Endodermal cell (in vitro differentiated cells): ENCODE data around the gene CST1. TPM values are rescaled to one million over a fixed set of nuclear protein-coding genes. Genes with fewer than 3 reads are reported as not detected.
"Not testable (repeated sequence)": the region's sequence is repeated elsewhere in the genome, so short reads cannot be mapped to it uniquely, and the experiment has no call there.

Source experiments
- DNase-seq: peaks from one replicate; pipeline ENCODE4 v3.0.0-alpha.2; 2017
- H3K27ac ChIP-seq: 2 replicates; pipeline ENCODE4 v1.5.1; 2013; ENCODE audit warnings: mild to moderate bottlenecking, low read depth, low read length, moderate library complexity
- H3K27me3 ChIP-seq: 2 replicates; pipeline ENCODE4 v1.6.1; 2013; ENCODE audit warnings: mild to moderate bottlenecking, low read length, moderate library complexity; ENCODE audit not compliant: insufficient read depth, control insufficient read depth, poor library complexity, severe bottlenecking
- H3K36me3 ChIP-seq: 2 replicates; pipeline ENCODE4 v1.7.0; 2013; ENCODE audit warnings: mild to moderate bottlenecking, low read length, moderate library complexity; ENCODE audit not compliant: control insufficient read depth, insufficient read depth
- H3K4me1 ChIP-seq: one replicate; pipeline ENCODE4 v1.7.0; 2013; ENCODE audit warnings: low read length; ENCODE audit not compliant: control insufficient read depth, insufficient read depth
- H3K4me3 ChIP-seq: 2 replicates; pipeline ENCODE4 v1.5.1; 2013; ENCODE audit warnings: mild to moderate bottlenecking, low read length, moderate library complexity
- H3K9ac ChIP-seq: 2 replicates; pipeline ENCODE4 v1.6.1; 2013; ENCODE audit warnings: mild to moderate bottlenecking, low read length, moderate library complexity; ENCODE audit not compliant: poor library complexity, severe bottlenecking; ENCODE audit errors: extremely low read depth
- H3K9me3 ChIP-seq: 2 replicates; pipeline ENCODE4 v1.6.1; 2013; ENCODE audit warnings: mild to moderate bottlenecking, low read length, moderate library complexity; ENCODE audit not compliant: control insufficient read depth
- H3K27ac Mint-ChIP-seq: 2 replicates; pipeline ENCODE4 v1.8.0; 2020; ENCODE audit warnings: mixed read lengths
- H3K27me3 Mint-ChIP-seq: 2 replicates; pipeline ENCODE4 v1.8.0; 2021; ENCODE audit warnings: mild to moderate bottlenecking, mixed read lengths; ENCODE audit not compliant: insufficient read depth
- H3K36me3 Mint-ChIP-seq: 2 replicates; pipeline ENCODE4 v1.8.0; 2020; ENCODE audit warnings: low read depth, mixed read lengths
- H3K4me1 Mint-ChIP-seq: 2 replicates; pipeline ENCODE4 v1.8.0; 2020; ENCODE audit warnings: mixed read lengths
- H3K4me3 Mint-ChIP-seq: 2 replicates; pipeline ENCODE4 v1.8.0; 2020; ENCODE audit warnings: mild to moderate bottlenecking, moderate library complexity, mixed read lengths
- H3K9me3 Mint-ChIP-seq: 2 replicates; pipeline ENCODE4 v1.8.0; 2020; ENCODE audit warnings: mild to moderate bottlenecking, mixed read lengths
- CTCF ChIP-seq: fragments of 200-600 bp; sonication (generic); conservative IDR thresholded peaks from 2 replicates; pipeline ENCODE4 v1.5.0; 2021; ENCODE audit warnings: antibody characterized with exemption, mild to moderate bottlenecking
- WGBS, 2 experiments: methylation state at CpG; one replicate each; pipeline versions ENCODE4 v1.1.5 to v1.1.7; 2013; ENCODE audit warnings: missing lambda C conversion rate in 2 of 2, mixed read lengths in 1 of 2; ENCODE audit not compliant: insufficient coverage in 1 of 2, insufficient read length in 1 of 2; 5-methylcytosine and 5-hydroxymethylcytosine counted together
- total RNA-seq, 2 donors: library from RNA; stranded (reverse); fragmentation: NEBNext Ultra II Directional in 1 of 2; extraction: Animal tissue kit (Norgen Biotek cat#: 25700) in 1 of 2; gene quantifications; 2 replicates in 1 of 2; 3 replicates in 1 of 2; pipeline ENCODE4 v1.2.1, GENCODE V29; 2021

Gene CST1
- total RNA-seq, 2 donors from 2014 or later, result 123 to 1,051 TPM

- H3K27ac ChIP-seq, result no peak overlapping the region
- H3K36me3 ChIP-seq, result no peaks in the 10 kb centered on the region
- Mint-ChIP-seq H3K36me3 (no peaks in the 10 kb centered on the region), H3K27ac (no peak overlapping the region), H3K4me3 (no peak overlapping the region), H3K4me1 (peaks cover 22% of the 10 kb centered on the region), H3K9me3 (no peaks in the 10 kb centered on the region), H3K27me3 (peaks cover 27% of the 10 kb centered on the region)
- 92 to 95% methylated on average over 3 of the region's 3 CpGs for WGBS, 2 experiments
- H3K4me3 ChIP-seq, result no peak overlapping the region
- no peaks in the 10 kb centered on the region for H3K4me1 ChIP-seq
- peak; percentile 41 for DNase-seq
- H3K27me3 ChIP-seq, result no peaks in the 10 kb centered on the region
- no peak overlapping the region for H3K9ac ChIP-seq
- TF ChIP-seq CTCF, result no peak
- no peaks in the 10 kb centered on the region for H3K9me3 ChIP-seq
These were observed 21.3 kb upstream of the CST1 start for GRCh38 chr20:23772074-23772473.

GRCh38 chr20:23770384-23770783 lies 19.6 kb upstream of the CST1 start:
- Mint-ChIP-seq H3K9me3 (no peaks in the 10 kb centered on the region), H3K4me3 (no peak overlapping the region), H3K27me3 (peaks cover 27% of the 10 kb centered on the region), H3K4me1 (peaks cover 27% of the 10 kb centered on the region), H3K36me3 (no peaks in the 10 kb centered on the region), H3K27ac (no peak overlapping the region)
- Histone ChIP-seq H3K4me1 (no peaks in the 10 kb centered on the region), H3K4me3 (no peak overlapping the region), H3K36me3 (no peaks in the 10 kb centered on the region), H3K9me3 (no peaks in the 10 kb centered on the region), H3K27ac (no peak overlapping the region), H3K27me3 (no peaks in the 10 kb centered on the region), H3K9ac (no peak overlapping the region)
- no peak for TF ChIP-seq CTCF
- WGBS, 2 experiments, result 96 to 100% methylated on average over 1 to 2 of the region's 2 CpGs
- no peak for DNase-seq

- not testable (repeated sequence) for H3K36me3 ChIP-seq, H3K9ac ChIP-seq, H3K27ac ChIP-seq, DNase-seq, H3K4me1 ChIP-seq, H3K27ac Mint-ChIP-seq, H3K4me3 ChIP-seq, H3K9me3 ChIP-seq, H3K4me3 Mint-ChIP-seq, H3K9me3 Mint-ChIP-seq, H3K36me3 Mint-ChIP-seq, H3K27me3 ChIP-seq
- H3K27me3 Mint-ChIP-seq, result peaks cover 23% of the 10 kb centered on the region
- H3K4me1 Mint-ChIP-seq, result peaks cover 42% of the 10 kb centered on the region
These were observed 17.8 kb upstream of the CST1 start for GRCh38 chr20:23768520-23768919.

- no peak overlapping the region for H3K4me3 ChIP-seq
- Mint-ChIP-seq H3K4me3 (no peak overlapping the region), H3K27ac (no peak overlapping the region), H3K9me3 (no peaks in the 10 kb centered on the region), H3K36me3 (no peaks in the 10 kb centered on the region), H3K4me1 (peaks cover 55% of the 10 kb centered on the region), H3K27me3 (peaks cover 15% of the 10 kb centered on the region)
- H3K4me1 ChIP-seq, result peaks cover 11% of the 10 kb centered on the region
- no peaks in the 10 kb centered on the region for H3K36me3 ChIP-seq
- no peak overlapping the region for H3K27ac ChIP-seq
- H3K9me3 ChIP-seq, result no peaks in the 10 kb centered on the region
- DNase-seq, result peak; percentile 46
- H3K9ac ChIP-seq, result no peak overlapping the region
- H3K27me3 ChIP-seq, result no peaks in the 10 kb centered on the region
- WGBS, 2 experiments, result 67 to 100% methylated on average over 1 of the region's 1 CpG
- TF ChIP-seq CTCF, result no peak
These were observed 15.8 kb upstream of the CST1 start for GRCh38 chr20:23766531-23766930.
